ENCODE measurements around the gene MYCL. TPM values are rescaled to one million over a fixed set of nuclear protein-coding genes. Genes with fewer than 3 reads are reported as not detected.

The MYCL gene
- total and polyA plus RNA-seq, 2 of the 8 experiments (the other 6 are each of a cell fraction or from before 2014, with no cell fraction given) = 20.3 to 28.8 TPM

DNA sequence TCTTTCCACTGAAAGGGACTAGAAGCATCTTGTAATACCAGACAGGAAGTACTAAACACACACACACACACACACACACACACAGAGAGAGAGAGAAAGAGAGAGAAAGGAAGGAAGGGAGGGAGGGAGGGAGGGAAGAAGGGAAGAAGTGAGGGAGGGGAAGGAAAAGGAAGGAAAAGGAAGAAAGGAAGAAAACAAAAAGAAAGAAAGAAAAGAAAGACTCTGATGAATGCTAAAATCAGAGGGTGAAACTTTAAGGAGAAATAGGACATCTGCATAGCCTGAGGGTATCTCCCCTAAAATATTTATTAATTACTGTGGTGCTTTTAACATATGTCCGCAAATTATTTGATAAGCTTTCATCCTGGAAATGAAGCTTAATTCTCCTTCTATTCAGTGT is 29.0 kb downstream of the MYCL start (continued):
- TF ChIP-seq BACH1 (IDR thresholded peaks at IDR 0.05; ENCODE audit: low read length) (no peak), RFX5 (IDR thresholded peaks at IDR 0.05; ENCODE audit: borderline replicate concordance, low read depth, low read length) (no peak)

Measured in H1 (cell line).